Astrocyte (in vitro differentiated cells and primary cell): ENCODE results near the gene BICC1.

Source experiments
- EZH2 ChIP-seq: IDR thresholded peaks from 2 replicates; pipeline ENCODE4 v1.6.1; 2012; ENCODE audit warnings: mild to moderate bottlenecking, low read length, inconsistent platforms; ENCODE audit not compliant: insufficient read depth
- TF ChIP-seq, protein P1 (sequence below): IDR thresholded peaks from 2 replicates; pipeline ENCODE4 v1.5.1; 2011; ENCODE audit warnings: low read depth, mild to moderate bottlenecking, inconsistent platforms, low read length, moderate library complexity; ENCODE audit not compliant: insufficient read depth

DNA sequence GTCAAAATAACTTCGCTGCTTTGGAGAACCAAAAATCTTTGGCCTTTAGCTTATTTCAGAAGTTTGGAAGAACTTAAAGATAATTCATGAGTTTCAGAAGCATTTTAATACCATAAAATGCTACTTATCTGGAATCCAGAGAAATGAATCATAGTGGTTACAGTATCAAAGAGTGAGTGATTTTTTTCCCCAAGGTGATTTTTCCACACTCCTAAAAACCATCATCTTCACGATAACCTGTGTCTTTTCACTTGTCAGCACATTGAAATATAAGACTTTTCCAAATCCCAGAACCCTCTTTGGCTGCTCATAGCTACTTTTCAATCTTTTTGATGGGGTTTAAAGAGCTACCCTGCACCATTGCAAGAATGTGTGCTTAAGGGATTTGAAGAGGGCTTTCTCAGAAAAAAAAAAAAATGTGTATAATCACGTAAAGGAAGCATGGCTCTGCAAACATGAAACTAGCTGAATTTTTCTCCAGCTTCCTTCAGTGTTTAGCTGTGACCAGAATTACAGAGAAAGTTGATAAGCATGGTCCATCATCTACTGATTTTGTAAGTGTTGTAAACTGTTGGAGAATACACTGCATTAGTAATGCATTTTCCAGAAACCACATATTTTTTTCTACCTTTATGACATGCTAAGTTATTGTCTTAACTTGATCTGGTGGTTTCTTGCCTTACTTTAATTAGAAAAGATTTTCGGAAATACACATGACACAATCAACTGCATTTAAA lies 134.9 kb downstream of the BICC1 start:
- TF ChIP-seq, protein P1, sequence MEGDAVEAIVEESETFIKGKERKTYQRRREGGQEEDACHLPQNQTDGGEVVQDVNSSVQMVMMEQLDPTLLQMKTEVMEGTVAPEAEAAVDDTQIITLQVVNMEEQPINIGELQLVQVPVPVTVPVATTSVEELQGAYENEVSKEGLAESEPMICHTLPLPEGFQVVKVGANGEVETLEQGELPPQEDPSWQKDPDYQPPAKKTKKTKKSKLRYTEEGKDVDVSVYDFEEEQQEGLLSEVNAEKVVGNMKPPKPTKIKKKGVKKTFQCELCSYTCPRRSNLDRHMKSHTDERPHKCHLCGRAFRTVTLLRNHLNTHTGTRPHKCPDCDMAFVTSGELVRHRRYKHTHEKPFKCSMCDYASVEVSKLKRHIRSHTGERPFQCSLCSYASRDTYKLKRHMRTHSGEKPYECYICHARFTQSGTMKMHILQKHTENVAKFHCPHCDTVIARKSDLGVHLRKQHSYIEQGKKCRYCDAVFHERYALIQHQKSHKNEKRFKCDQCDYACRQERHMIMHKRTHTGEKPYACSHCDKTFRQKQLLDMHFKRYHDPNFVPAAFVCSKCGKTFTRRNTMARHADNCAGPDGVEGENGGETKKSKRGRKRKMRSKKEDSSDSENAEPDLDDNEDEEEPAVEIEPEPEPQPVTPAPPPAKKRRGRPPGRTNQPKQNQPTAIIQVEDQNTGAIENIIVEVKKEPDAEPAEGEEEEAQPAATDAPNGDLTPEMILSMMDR: no peak
- no peak for TF ChIP-seq EZH2
